ENCODE results near the gene ANKH. TPM values are rescaled to one million over a fixed set of nuclear protein-coding genes. Genes with fewer than 3 reads are reported as not detected.

Gene ANKH
- total and polyA plus RNA-seq, 2 experiments from 2014 or later = 27.6 to 29.9 TPM

GRCh38 chr5:14913096-14913495, 41.5 kb upstream of the ANKH start:
- Histone ChIP-seq H3K36me3 (replicated peaks; ENCODE audit: insufficient read depth, low read depth) (no peaks in the 10 kb centered on the region), H3K27me3 (no peaks in the 10 kb centered on the region), H3K9me3 (ENCODE audit: low read depth) (no peaks in the 10 kb centered on the region), H3K9me2 (replicated peaks; ENCODE audit: insufficient read depth) (no peaks in the 10 kb centered on the region), H2AFZ (no peak overlapping the region), H3K4me2 (no peak overlapping the region), H4K20me1 (ENCODE audit: insufficient read depth, poor library complexity, severe bottlenecking) (no peaks in the 10 kb centered on the region), H3K27ac (no peak overlapping the region), H3K4me3 (no peak overlapping the region), H3K79me2 (no peaks in the 10 kb centered on the region), H3K4me1 (ENCODE audit: insufficient read depth) (peaks cover 3% of the 10 kb centered on the region)
- no peak for TF ChIP-seq EZH2phosphoT487 (IDR thresholded peaks at IDR 0.05; ENCODE audit: low read depth, severe bottlenecking, unreplicated experiment)
- no peak for TF ChIP-seq EZH2 (IDR thresholded peaks at IDR 0.05; ENCODE audit: borderline replicate concordance)
- TF ChIP-seq CTCF (IDR thresholded peaks at IDR 0.05; ENCODE audit: poor library complexity) = no peak
- no peak for DNase-seq (ENCODE audit: low spot score)
- 83% methylated on average over 5 of the region's 5 CpGs for WGBS (ENCODE audit: low lambda C conversion rate, missing lambda C conversion rate)

DNA sequence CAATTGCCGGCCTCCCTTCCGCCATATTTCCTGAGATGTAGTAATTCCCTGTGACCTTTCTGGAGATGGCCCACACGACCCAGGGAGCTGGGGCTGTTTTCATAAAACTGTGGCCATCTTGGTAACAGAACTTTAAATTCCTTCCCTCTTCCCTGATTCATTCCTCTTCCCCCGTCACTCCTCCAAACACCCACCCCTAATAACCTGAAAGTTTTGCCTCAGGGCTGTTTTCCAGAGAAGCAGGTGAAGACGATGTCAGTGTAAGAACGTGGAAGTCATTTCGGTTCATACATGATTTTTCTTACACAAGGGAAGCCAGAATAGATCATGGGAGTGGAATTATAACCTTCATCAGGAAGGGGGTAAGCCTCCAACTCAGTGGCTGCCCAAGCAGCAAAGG, 40.6 kb upstream of the ANKH start:
- Histone ChIP-seq H4K20me1 (ENCODE audit: insufficient read depth, poor library complexity, severe bottlenecking) (no peaks in the 10 kb centered on the region), H3K4me1 (ENCODE audit: insufficient read depth) (peaks cover 3% of the 10 kb centered on the region), H3K4me3 (no peak overlapping the region), H2AFZ (no peak overlapping the region), H3K27me3 (no peaks in the 10 kb centered on the region), H3K36me3 (replicated peaks; ENCODE audit: insufficient read depth, low read depth) (no peaks in the 10 kb centered on the region), H3K27ac (no peak overlapping the region), H3K9me2 (replicated peaks; ENCODE audit: insufficient read depth) (no peaks in the 10 kb centered on the region), H3K79me2 (no peaks in the 10 kb centered on the region), H3K4me2 (no peak overlapping the region), H3K9me3 (ENCODE audit: low read depth) (no peaks in the 10 kb centered on the region)
- WGBS (ENCODE audit: low lambda C conversion rate, missing lambda C conversion rate) = 87% methylated on average over 7 of the region's 7 CpGs
- no peak for TF ChIP-seq EZH2 (IDR thresholded peaks at IDR 0.05; ENCODE audit: borderline replicate concordance)
- no peak for TF ChIP-seq CTCF (IDR thresholded peaks at IDR 0.05; ENCODE audit: poor library complexity)
- no peak for TF ChIP-seq EZH2phosphoT487 (IDR thresholded peaks at IDR 0.05; ENCODE audit: low read depth, severe bottlenecking, unreplicated experiment)
- DNase-seq (ENCODE audit: low spot score) = no peak

- Histone ChIP-seq H3K79me2 (no peaks in the 10 kb centered on the region), H3K27me3 (no peaks in the 10 kb centered on the region), H3K4me3 (no peak overlapping the region), H3K4me1 (ENCODE audit: insufficient read depth) (no peaks in the 10 kb centered on the region), H4K20me1 (ENCODE audit: insufficient read depth, poor library complexity, severe bottlenecking) (no peaks in the 10 kb centered on the region), H3K9me2 (replicated peaks; ENCODE audit: insufficient read depth) (no peaks in the 10 kb centered on the region), H3K36me3 (replicated peaks; ENCODE audit: insufficient read depth, low read depth) (no peaks in the 10 kb centered on the region), H2AFZ (no peak overlapping the region), H3K27ac (no peak overlapping the region), H3K4me2 (no peak overlapping the region), H3K9me3 (ENCODE audit: low read depth) (no peaks in the 10 kb centered on the region)
- no peak for DNase-seq (ENCODE audit: low spot score)
- TF ChIP-seq EZH2 (IDR thresholded peaks at IDR 0.05; ENCODE audit: borderline replicate concordance) (no peak), EZH2phosphoT487 (IDR thresholded peaks at IDR 0.05; ENCODE audit: low read depth, severe bottlenecking, unreplicated experiment) (no peak), CTCF (IDR thresholded peaks at IDR 0.05; ENCODE audit: poor library complexity) (no peak)
- WGBS (ENCODE audit: low lambda C conversion rate, missing lambda C conversion rate) = 97% methylated on average over 2 of the region's 2 CpGs
Observed at GRCh38 chr5:14909369-14909768, 37.8 kb upstream of the ANKH start.

GRCh38 chr5:14908172-14908571, 36.6 kb upstream of the ANKH start:
- Histone ChIP-seq H3K36me3 (replicated peaks; ENCODE audit: insufficient read depth, low read depth) (no peaks in the 10 kb centered on the region), H3K9me2 (replicated peaks; ENCODE audit: insufficient read depth) (no peaks in the 10 kb centered on the region), H3K79me2 (no peaks in the 10 kb centered on the region), H3K27me3 (no peaks in the 10 kb centered on the region), H4K20me1 (ENCODE audit: insufficient read depth, poor library complexity, severe bottlenecking) (no peaks in the 10 kb centered on the region), H3K4me3 (no peak overlapping the region), H2AFZ (no peak overlapping the region), H3K4me1 (ENCODE audit: insufficient read depth) (no peaks in the 10 kb centered on the region), H3K9me3 (ENCODE audit: low read depth) (no peaks in the 10 kb centered on the region), H3K27ac (no peak overlapping the region), H3K4me2 (no peak overlapping the region)
- WGBS (ENCODE audit: low lambda C conversion rate, missing lambda C conversion rate) = 60% methylated on average over 6 of the region's 6 CpGs
- DNase-seq (ENCODE audit: low spot score) = no peak
- TF ChIP-seq CTCF (IDR thresholded peaks at IDR 0.05; ENCODE audit: poor library complexity) (no peak), EZH2 (IDR thresholded peaks at IDR 0.05; ENCODE audit: borderline replicate concordance) (no peak), EZH2phosphoT487 (IDR thresholded peaks at IDR 0.05; ENCODE audit: low read depth, severe bottlenecking, unreplicated experiment) (no peak)
